ENCODE data around the gene HRG.

- TF ChIP-seq POLR2A (IDR thresholded peaks at IDR 0.05) (no peak), CTCF (IDR thresholded peaks at IDR 0.05 in 4 of 5, conservative IDR thresholded peaks at IDR 0.05 in 1 of 5) (no peak)
Observed at GRCh38 chr3:186639778-186640472, 25.9 kb upstream of the HRG start, which contains the start of gene FETUB.
